Thyroid gland (tissue), 4 donors: ENCODE data around the gene TRIM17. TPM values are rescaled to one million over a fixed set of nuclear protein-coding genes. Genes with fewer than 3 reads are reported as not detected.

Source experiments
- DNase-seq, 2 donors: peaks; one replicate each; pipeline ENCODE4 v3.0.0-alpha.2; 2019
- H3K27ac ChIP-seq, 3 donors: fragments of 200-600 bp; sonication (generic); 1 replicate in 2 of 3; 2 replicates in 1 of 3; pipeline ENCODE4 v1.5.1; 2016 to 2019; ENCODE audit warnings: mild to moderate bottlenecking in 1 of 3, moderate library complexity in 1 of 3
- H3K27me3 ChIP-seq: fragments of 200-600 bp; sonication (generic); one replicate; pipeline ENCODE4 v1.5.1; 2019
- H3K36me3 ChIP-seq, 2 donors: fragments of 200-600 bp; sonication (generic); one replicate each; pipeline ENCODE4 v1.5.1; 2016 to 2019
- H3K4me1 ChIP-seq, 2 donors: fragments of 200-600 bp; sonication (generic); one replicate each; pipeline ENCODE4 v1.5.1; 2017 to 2019
- H3K4me3 ChIP-seq, 3 donors: fragments of 200-600 bp; sonication (generic); replicated peaks in 1 of 3; 1 replicate in 2 of 3; 2 replicates in 1 of 3; pipeline ENCODE4 v1.5.1; 2016; ENCODE audit warnings: mild to moderate bottlenecking in 1 of 3
- H3K9me3 ChIP-seq: fragments of 200-600 bp; sonication (generic); one replicate; pipeline ENCODE4 v1.5.1; 2017
- CTCF ChIP-seq, 6 experiments: fragments of 200-600 bp in 3 of 6; fragments of 450-650 bp in 3 of 6; sonication (generic) in 3 of 6; IDR thresholded peaks; one replicate each; pipeline ENCODE4 v1.5.1; 2016 to 2019; ENCODE audit warnings: antibody characterized with exemption in 6 of 6, mild to moderate bottlenecking in 2 of 6, inconsistent platforms in 1 of 6, moderate library complexity in 1 of 6
- POLR2A ChIP-seq, 2 donors: fragments of 450-650 bp; IDR thresholded peaks; one replicate each; pipeline ENCODE4 v1.6.1; 2017; ENCODE audit warnings: antibody characterized with exemption in 2 of 2, mild to moderate bottlenecking in 2 of 2, moderate library complexity in 1 of 2
- WGBS, 2 donors: methylation state at CpG; one replicate each; pipeline ENCODE4 v1.1.5; 2017; 5-methylcytosine and 5-hydroxymethylcytosine counted together
- intact Hi-C: fragments of 100-400 bp; cut with DNase I; formaldehyde crosslinking; loops from one replicate; pipeline ENCODE4 v1.15.1; 2023
- total RNA-seq, 4 donors: library from RNA; depleted of rRNA; stranded (reverse); fragments of >200 nt; gene quantifications; one replicate each; pipeline ENCODE4 v1.2.3, GENCODE V29; 2016

TRIM17 gene
- total RNA-seq, 4 donors from 2014 or later = 1.3 to 2.8 (median 2.8) TPM; not detected in 1

GRCh38 chr1:228417483-228418203 lies 982 bp upstream of the TRIM17 start:
- H3K27me3 ChIP-seq = no peaks in the 10 kb centered on the region
- no peak for DNase-seq
- 89% methylated on average over 7 of the region's 7 CpGs for WGBS, 2 donors
- peaks cover 7 to 19% of the 10 kb centered on the region in 2 donors for H3K4me1 ChIP-seq
- intact Hi-C loops = no loop called here
- TF ChIP-seq CTCF (IDR thresholded peaks at IDR 0.05) (no peak), POLR2A (IDR thresholded peaks at IDR 0.05) (no peak)
- no peak overlapping the region for H3K4me3 ChIP-seq
- no peaks in the 10 kb centered on the region for H3K36me3 ChIP-seq
- H3K9me3 ChIP-seq = no peaks in the 10 kb centered on the region
- H3K27ac ChIP-seq = no peak overlapping the region

DNA sequence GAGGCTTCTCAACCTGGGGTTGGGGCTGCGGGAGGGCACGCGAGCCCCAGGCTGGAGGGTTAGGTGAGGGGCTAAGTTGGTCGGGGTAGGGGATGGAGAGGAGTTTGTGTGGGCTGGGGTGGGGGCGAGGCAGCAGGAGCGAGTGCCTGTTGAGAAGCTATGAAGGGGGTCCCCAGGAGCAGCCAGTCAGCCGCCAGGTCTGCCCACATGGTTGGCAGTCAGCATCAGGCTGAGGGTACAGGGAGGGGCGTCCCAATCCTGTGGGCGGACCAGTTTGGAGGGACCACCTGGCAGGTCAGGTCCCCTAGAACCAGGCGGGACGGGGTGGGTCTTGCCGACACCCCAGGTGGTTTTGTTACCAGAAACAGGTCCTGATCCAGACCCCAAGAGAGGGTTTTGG lies 400 bp upstream of the TRIM17 start:
- Histone ChIP-seq H3K4me3 (no peak overlapping the region), H3K36me3 (no peaks in the 10 kb centered on the region), H3K27ac (no peak overlapping the region), H3K27me3 (no peaks in the 10 kb centered on the region), H3K4me1 (peaks cover 7 to 19% of the 10 kb centered on the region in 2 donors), H3K9me3 (no peaks in the 10 kb centered on the region)
- intact Hi-C loops = no loop called here
- TF ChIP-seq CTCF (IDR thresholded peaks at IDR 0.05) (no peak), POLR2A (IDR thresholded peaks at IDR 0.05) (no peak)
- WGBS, 2 donors = 30 to 38% methylated on average over 6 to 12 of the region's 12 CpGs
- DNase-seq = no peak

GRCh38 chr1:228415853-228416216 lies 826 bp downstream of the TRIM17 start:
- no peaks in the 10 kb centered on the region for H3K27me3 ChIP-seq
- no peaks in the 10 kb centered on the region for H3K36me3 ChIP-seq
- H3K27ac ChIP-seq = no peak overlapping the region
- DNase-seq = no peak
- WGBS, 2 donors = 24 to 26% methylated on average over 15 to 17 of the region's 23 CpGs
- TF ChIP-seq POLR2A (IDR thresholded peaks at IDR 0.05) (no peak), CTCF (IDR thresholded peaks at IDR 0.05) (no peak)
- H3K4me1 ChIP-seq = peaks cover 7 to 19% of the 10 kb centered on the region in 2 donors
- H3K9me3 ChIP-seq = no peaks in the 10 kb centered on the region
- peak overlapping the region in 1 of 3 donors; percentile 36 for H3K4me3 ChIP-seq
- intact Hi-C loops = no loop called here

DNA sequence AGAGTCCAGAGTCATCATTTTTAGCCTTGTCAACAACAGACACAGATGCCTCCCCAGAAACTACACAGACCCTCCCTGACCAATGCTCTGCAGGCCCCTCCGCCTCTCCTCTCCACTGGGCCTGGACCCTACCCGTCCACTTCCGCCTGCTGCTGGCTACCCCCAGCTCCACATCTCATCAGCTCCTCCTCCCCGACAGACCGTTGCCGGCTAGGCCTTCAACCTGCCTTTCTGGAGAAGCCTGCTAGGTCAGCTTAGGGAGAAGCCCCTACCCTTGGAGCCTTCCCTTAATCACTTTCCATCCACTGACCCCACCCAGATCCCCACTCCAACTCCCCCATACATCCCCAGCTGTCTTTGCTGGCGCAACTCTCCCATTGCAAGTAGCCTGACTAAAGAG lies 1.4 kb downstream of the TRIM17 start:
- DNase-seq = no peak
- TF ChIP-seq CTCF (IDR thresholded peaks at IDR 0.05) = no peak
- no peak for TF ChIP-seq POLR2A (IDR thresholded peaks at IDR 0.05)
- Histone ChIP-seq H3K36me3 (no peaks in the 10 kb centered on the region), H3K9me3 (no peaks in the 10 kb centered on the region), H3K4me1 (peaks cover 7 to 19% of the 10 kb centered on the region in 2 donors), H3K4me3 (no peak overlapping the region), H3K27me3 (no peaks in the 10 kb centered on the region), H3K27ac (no peak overlapping the region)
- 54 to 64% methylated on average over 7 of the region's 7 CpGs for WGBS, 2 donors
- intact Hi-C loops = no loop called here

DNA sequence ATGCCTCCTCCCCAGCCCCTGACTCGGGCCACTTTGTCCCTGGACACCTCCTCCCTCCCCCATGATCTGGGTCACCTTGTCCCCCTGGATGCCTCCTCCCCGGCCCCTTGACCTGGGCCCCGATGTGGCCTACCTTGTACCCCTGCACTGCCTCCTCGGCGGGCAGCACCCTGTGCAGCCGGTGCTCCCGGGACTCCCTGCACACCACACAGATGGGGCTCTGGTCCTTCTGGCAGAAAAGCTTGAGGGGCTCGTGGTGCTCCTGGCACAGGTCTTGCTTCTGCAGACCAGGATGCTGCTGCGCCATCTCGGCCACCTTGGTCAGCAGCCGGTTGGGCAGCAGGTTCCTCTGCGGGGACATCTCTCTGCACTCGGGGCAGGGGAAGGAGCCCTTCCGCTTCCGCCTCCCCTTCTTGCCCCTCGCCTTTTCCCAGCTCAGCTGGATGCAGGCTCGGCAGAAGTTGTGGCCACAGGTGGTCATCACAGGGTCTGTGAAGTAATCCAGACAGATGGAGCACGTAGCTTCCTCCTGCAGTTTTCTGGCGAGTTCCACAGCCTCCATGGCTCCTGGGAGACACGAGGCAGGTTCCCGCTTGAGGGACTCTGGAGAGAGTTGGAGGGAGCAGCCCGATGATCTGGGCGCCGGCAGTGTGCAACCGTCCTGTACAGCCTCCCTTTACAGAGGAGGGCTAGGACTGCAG lies 2.0 kb downstream of the TRIM17 start:
- Histone ChIP-seq H3K27ac (no peak overlapping the region), H3K27me3 (no peaks in the 10 kb centered on the region), H3K36me3 (no peaks in the 10 kb centered on the region), H3K4me1 (peaks cover 7 to 19% of the 10 kb centered on the region in 2 donors), H3K9me3 (no peaks in the 10 kb centered on the region), H3K4me3 (no peak overlapping the region)
- intact Hi-C loops = no loop called here
- DNase-seq = no peak
- TF ChIP-seq POLR2A (IDR thresholded peaks at IDR 0.05) = no peak
- no peak for TF ChIP-seq CTCF (IDR thresholded peaks at IDR 0.05)
- 80 to 81% methylated on average over 23 of the region's 25 CpGs for WGBS, 2 donors
